T-helper 9 cell (primary cell): Measurements from ENCODE around the gene BAG3.
"Not testable (repeated sequence)": the region's sequence is repeated elsewhere in the genome, so short reads cannot be mapped to it uniquely, and the experiment has no call there.

Source experiments
- DNase-seq: peaks from one replicate; pipeline ENCODE4 v3.0.0-alpha.2; 2020
- total RNA-seq, 2 donors: gene quantifications; one replicate each; lab custom pipeline; 2026; lab: John Stamatoyannopoulos, UW

Gene BAG3
- 28.8 to 93.4 reads per million in 2 donors for total RNA-seq

GRCh38 chr10:119650692-119651513 is at the start of gene BAG3:
Gene BAG3 (plus strand): TSS chr10:119651380. CDS start chr10:119651676, 296 bp downstream.
- DNase-seq = peak; percentile 76

- no peak for DNase-seq
Observed at GRCh38 chr10:119602241-119603095, 48.7 kb upstream of the BAG3 start.

- no peak for DNase-seq
Observed at GRCh38 chr10:119604468-119604867, 46.7 kb upstream of the BAG3 start.

- DNase-seq = peak; percentile 21
Observed at GRCh38 chr10:119608316-119609155, 42.6 kb upstream of the BAG3 start.

GRCh38 chr10:119609516-119609915 is 41.7 kb upstream of the BAG3 start:
- DNase-seq = no peak

GRCh38 chr10:119611433-119611832 is 39.7 kb upstream of the BAG3 start:
- no peak for DNase-seq

GRCh38 chr10:119613741-119614140 is 37.4 kb upstream of the BAG3 start:
- DNase-seq = no peak

- DNase-seq = no peak
Observed at GRCh38 chr10:119614686-119615085, 36.5 kb upstream of the BAG3 start.

GRCh38 chr10:119616882-119617570 is 34.2 kb upstream of the BAG3 start:
- DNase-seq = no peak

- DNase-seq = no peak
Observed at GRCh38 chr10:119619215-119619614, 32.0 kb upstream of the BAG3 start.

GRCh38 chr10:119619811-119620210 is 31.4 kb upstream of the BAG3 start:
- not testable (repeated sequence) for DNase-seq

- no peak for DNase-seq
Observed at GRCh38 chr10:119620241-119621077, 30.7 kb upstream of the BAG3 start.

GRCh38 chr10:119621078-119621384 is 30.1 kb upstream of the BAG3 start:
- no peak for DNase-seq

- no peak for DNase-seq
Observed at GRCh38 chr10:119625570-119626280, 25.5 kb upstream of the BAG3 start.

GRCh38 chr10:119630300-119630699 is 20.9 kb upstream of the BAG3 start:
- DNase-seq = no peak

- DNase-seq = no peak
Observed at GRCh38 chr10:119633538-119634218, 17.5 kb upstream of the BAG3 start.

GRCh38 chr10:119634219-119634544 is 17.0 kb upstream of the BAG3 start:
- DNase-seq = no peak

GRCh38 chr10:119637631-119638030 is 13.5 kb upstream of the BAG3 start:
- no peak for DNase-seq

- DNase-seq = no peak
Observed at GRCh38 chr10:119638982-119639381, 12.2 kb upstream of the BAG3 start.

GRCh38 chr10:119640384-119640783 is 10.8 kb upstream of the BAG3 start:
- no peak for DNase-seq
